Gastroesophageal sphincter (tissue), 3 donors: ENCODE data around the gene B4GALT3.
A peak's percentile ranks its signal among the peaks of the same experiment; 100 is the strongest.

Experiments
- CTCF ChIP-seq, 4 experiments: fragments of 200-600 bp in 2 of 4; fragments of 450-650 bp in 2 of 4; sonication (generic) in 1 of 4; IDR thresholded peaks; one replicate each; pipeline ENCODE4 v1.5.1; 2017 to 2019; ENCODE audit warnings: antibody characterized with exemption in 4 of 4, mild to moderate bottlenecking in 2 of 4, moderate library complexity in 2 of 4
- EP300 ChIP-seq: sonication (generic); formaldehyde crosslinking; IDR thresholded peaks from one replicate; pipeline ENCODE4 v1.6.1; 2017; ENCODE audit warnings: antibody characterized with exemption, mild to moderate bottlenecking
- POLR2A ChIP-seq, 2 donors: fragments of 450-650 bp; IDR thresholded peaks; one replicate each; pipeline ENCODE4 v1.6.1; 2017; ENCODE audit warnings: antibody characterized with exemption in 2 of 2, mild to moderate bottlenecking in 2 of 2, moderate library complexity in 1 of 2
- POLR2AphosphoS5 ChIP-seq: sonication (generic); formaldehyde crosslinking; IDR thresholded peaks from one replicate; pipeline ENCODE4 v1.6.1; 2017; ENCODE audit warnings: antibody characterized with exemption

- TF ChIP-seq POLR2A (IDR thresholded peaks at IDR 0.05) (no peak), CTCF (IDR thresholded peaks at IDR 0.05) (no peak), POLR2AphosphoS5 (peak; percentile 2), EP300 (no peak)
Observed at GRCh38 chr1:161206411-161207140, 29.3 kb upstream of the B4GALT3 start.
